GM12891 (cell line): Measurements from ENCODE around the gene VSNL1.

Experiments used
- DNase-seq: peaks from one replicate; pipeline ENCODE4 v3.0.0; 2011; ENCODE audit warnings: low spot score; ENCODE audit not compliant: insufficient read length
- FAIRE-seq: peaks from 2 replicates; lab custom pipeline; 2011; peaks lifted over from hg19 to GRCh38; lab: Jason Lieb, UNC
- PAX5 ChIP-seq: IDR thresholded peaks from 2 replicates; pipeline ENCODE4 v1.6.1; 2011; ENCODE audit warnings: low read length, moderate library complexity, mild to moderate bottlenecking; ENCODE audit not compliant: insufficient read depth, severe bottlenecking
- POLR2A ChIP-seq: IDR thresholded peaks from 2 replicates; pipeline ENCODE4 v1.6.1; 2011; ENCODE audit warnings: low read depth, low read length, control low read depth
- POLR2AphosphoS5 ChIP-seq: IDR thresholded peaks from 2 replicates; pipeline ENCODE4 v1.6.1; 2011; ENCODE audit warnings: low read depth, low read length, control low read depth
- POU2F2 ChIP-seq: IDR thresholded peaks from 2 replicates; pipeline ENCODE4 v1.6.1; 2011; ENCODE audit warnings: low read depth, mild to moderate bottlenecking, control low read depth, low read length, moderate library complexity
- SPI1 ChIP-seq: IDR thresholded peaks from 2 replicates; pipeline ENCODE4 v1.6.1; 2011; ENCODE audit warnings: low read depth, low read length, control low read depth
- TAF1 ChIP-seq: IDR thresholded peaks from 2 replicates; pipeline ENCODE4 v1.6.1; 2011; ENCODE audit warnings: low read depth, low read length, control low read depth

The VSNL1 gene

GRCh38 chr2:17636257-17636656 is 95.8 kb downstream of the VSNL1 start:
- no peak for TF ChIP-seq PAX5
- TF ChIP-seq POU2F2, result no peak
- TF ChIP-seq TAF1, result no peak
- no peak for TF ChIP-seq SPI1
- TF ChIP-seq POLR2A, result no peak
- TF ChIP-seq POLR2AphosphoS5, result no peak
- FAIRE-seq, result no peak
- no peak for DNase-seq

- no peak for FAIRE-seq
- DNase-seq, result no peak
- TF ChIP-seq POU2F2, result no peak
- TF ChIP-seq POLR2A, result no peak
- no peak for TF ChIP-seq SPI1
- TF ChIP-seq POLR2AphosphoS5, result no peak
- no peak for TF ChIP-seq TAF1
- TF ChIP-seq PAX5, result no peak
These were observed 96.8 kb downstream of the VSNL1 start for GRCh38 chr2:17637131-17637906.

GRCh38 chr2:17638196-17638743 is 97.8 kb downstream of the VSNL1 start:
- DNase-seq (no peak), FAIRE-seq (no peak)
- no peak for TF ChIP-seq TAF1
- TF ChIP-seq POU2F2, result no peak
- no peak for TF ChIP-seq POLR2A
- no peak for TF ChIP-seq POLR2AphosphoS5

GRCh38 chr2:17640406-17640805 is 99.9 kb downstream of the VSNL1 start:
- FAIRE-seq (no peak), DNase-seq (no peak)
- no peak for TF ChIP-seq SPI1
- no peak for TF ChIP-seq POLR2AphosphoS5
- no peak for TF ChIP-seq TAF1
- TF ChIP-seq PAX5, result no peak
- no peak for TF ChIP-seq POU2F2
- TF ChIP-seq POLR2A, result no peak

GRCh38 chr2:17643031-17643615 is 102.6 kb downstream of the VSNL1 start:
- no peak for FAIRE-seq
- DNase-seq, result no peak
- TF ChIP-seq POLR2A (no peak), SPI1 (no peak), POU2F2 (no peak), TAF1 (no peak), POLR2AphosphoS5 (no peak), PAX5 (no peak)

GRCh38 chr2:17644997-17645720 is 104.7 kb downstream of the VSNL1 start:
- TF ChIP-seq POLR2AphosphoS5 (no peak), POU2F2 (no peak), SPI1 (no peak), TAF1 (no peak), PAX5 (no peak), POLR2A (no peak)
- FAIRE-seq, result no peak
- DNase-seq, result no peak

GRCh38 chr2:17646081-17646554 is 105.6 kb downstream of the VSNL1 start:
- peak; percentile 28 for DNase-seq
- TF ChIP-seq POLR2AphosphoS5, result no peak
- no peak for TF ChIP-seq POLR2A
- no peak for TF ChIP-seq POU2F2
- peak; percentile 85 for TF ChIP-seq SPI1
- FAIRE-seq, result peak; percentile 94

- DNase-seq (no peak), FAIRE-seq (no peak)
- no peak for TF ChIP-seq SPI1
- TF ChIP-seq POU2F2, result no peak
- no peak for TF ChIP-seq TAF1
- TF ChIP-seq POLR2AphosphoS5, result no peak
- TF ChIP-seq POLR2A, result no peak
These were observed 106.6 kb downstream of the VSNL1 start for GRCh38 chr2:17646838-17647701.

GRCh38 chr2:17648581-17648980 is 108.1 kb downstream of the VSNL1 start:
- no peak for FAIRE-seq
- TF ChIP-seq PAX5 (no peak), TAF1 (no peak), POLR2A (no peak)
- DNase-seq, result no peak
